Right cardiac atrium (tissue), 5 donors: ENCODE measurements around the gene SFMBT1. TPM values are rescaled to one million over a fixed set of nuclear protein-coding genes. Genes with fewer than 3 reads are reported as not detected.

Experiments used
- ATAC-seq, 2 donors: fragments of 200-7000 bp; cut with Tn5 transposase; one replicate each; pipeline versions ENCODE4 v1.8.0 to v1.9.1; 2020; ENCODE audit warnings: moderate library complexity in 2 of 2, mild to moderate bottlenecking in 1 of 2
- DNase-seq, 3 donors: peaks; one replicate each; pipeline ENCODE4 v3.0.0-alpha.2; 2020
- H3K27ac ChIP-seq: one replicate; pipeline ENCODE4 v1.5.1; 2013; ENCODE audit warnings: mild to moderate bottlenecking, low read length, control low read depth, moderate library complexity
- H3K27me3 ChIP-seq: one replicate; pipeline ENCODE4 v1.6.1; 2013; ENCODE audit not compliant: control insufficient read depth, insufficient read depth
- H3K4me1 ChIP-seq: one replicate; pipeline ENCODE4 v1.6.1; 2013; ENCODE audit warnings: low read length; ENCODE audit not compliant: control insufficient read depth, insufficient read depth
- H3K4me3 ChIP-seq: one replicate; pipeline ENCODE4 v1.5.1; 2013; ENCODE audit warnings: low read length, control low read depth
- H3K9me3 ChIP-seq: one replicate; pipeline ENCODE4 v1.6.1; 2013; ENCODE audit warnings: low read length; ENCODE audit not compliant: control insufficient read depth
- WGBS: extraction: QIAGEN DNeasy Blood & Tissue Kit; methylation state at CpG from one replicate; pipeline ENCODE4 v1.1.7; 2013; 5-methylcytosine and 5-hydroxymethylcytosine counted together
- intact Hi-C, 4 donors: fragments of 100-400 bp; cut with DNase I; formaldehyde crosslinking; loops; one replicate each; pipeline versions ENCODE4 v1.11.0 to v1.14.0; 2022 to 2023
- polyA plus RNA-seq: library from polyadenylated mRNA; stranded (reverse); fragments of 200-250 nt; gene quantifications from one replicate; pipeline ENCODE4 v1.2.3, GENCODE V29; 2013
- total RNA-seq, 4 donors: library from RNA; stranded (reverse); fragmentation: NEBNext Ultra II Directional; extraction: Animal tissue kit (Norgen Biotek cat#: 25700); gene quantifications; one replicate each; pipeline ENCODE4 v1.2.1, GENCODE V29; 2021
- donor health status: healthy with polysubstance abuse.
- donor health status: DM: no; HTN: yes; CAD: no.
- donor health status: DM: no; HTN: no; CAD: no.
- donor health status: DM: no; HTN: yes; CAD: no; lungs with severe emphysema.
- donor health status: DM: yes; HTN: yes; CAD: no.

Gene SFMBT1
- total and polyA plus RNA-seq, 5 donors = 3.8 to 19.3 (median 15.1) TPM

DNA sequence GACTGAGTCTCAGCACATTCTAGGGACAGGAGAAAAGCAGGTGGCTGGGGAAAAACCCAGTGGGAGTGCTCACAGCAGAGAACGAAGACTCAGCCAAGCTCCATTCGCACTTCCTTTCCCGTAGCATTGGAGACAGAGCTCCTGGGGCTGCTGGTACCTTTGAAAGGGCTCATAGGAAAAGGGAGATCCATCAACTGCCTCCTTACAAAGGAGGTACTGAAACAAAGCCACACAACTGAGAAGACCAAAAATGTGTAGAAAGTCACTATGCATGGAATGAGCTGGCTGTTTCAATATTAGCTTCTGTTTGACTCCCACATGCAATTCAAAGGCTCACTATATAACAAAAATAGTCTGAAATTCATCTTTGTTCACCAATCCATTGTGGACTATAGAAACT lies 165.4 kb downstream of the SFMBT1 start:
- Histone ChIP-seq H3K27me3 (no peaks in the 10 kb centered on the region), H3K9me3 (no peaks in the 10 kb centered on the region), H3K4me3 (no peak overlapping the region), H3K27ac (no peak overlapping the region), H3K4me1 (no peaks in the 10 kb centered on the region)
- WGBS = 86% methylated on average over 3 of the region's 3 CpGs
- intact Hi-C loops = no loop called here
- DNase-seq (no peak), ATAC-seq (no peak)

DNA sequence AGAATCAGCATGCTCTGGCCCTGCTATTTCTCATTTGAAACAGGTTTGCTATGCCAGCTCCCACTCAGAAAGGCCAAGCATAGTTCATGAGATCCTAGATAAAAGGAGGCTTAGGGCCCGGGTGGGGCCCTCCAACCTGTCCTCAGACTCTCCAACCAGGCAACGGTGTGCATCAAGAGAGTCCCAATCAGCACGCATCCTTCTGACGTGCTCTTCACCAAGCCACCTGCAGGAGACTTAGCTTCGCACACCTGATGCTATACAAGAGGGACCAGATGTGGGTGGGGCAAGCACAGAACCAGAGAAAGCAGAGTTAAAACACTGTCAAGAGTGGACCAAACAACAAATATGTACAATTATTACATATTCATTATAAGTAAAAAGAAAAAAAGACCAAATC lies 165.8 kb downstream of the SFMBT1 start:
- DNase-seq = no peak
- H3K4me3 ChIP-seq = no peak overlapping the region
- 84% methylated on average over 5 of the region's 5 CpGs for WGBS
- no peak for ATAC-seq
- no peaks in the 10 kb centered on the region for H3K27me3 ChIP-seq
- no peaks in the 10 kb centered on the region for H3K4me1 ChIP-seq
- intact Hi-C loops = no loop called here
- no peak overlapping the region for H3K27ac ChIP-seq
- H3K9me3 ChIP-seq = no peaks in the 10 kb centered on the region

DNA sequence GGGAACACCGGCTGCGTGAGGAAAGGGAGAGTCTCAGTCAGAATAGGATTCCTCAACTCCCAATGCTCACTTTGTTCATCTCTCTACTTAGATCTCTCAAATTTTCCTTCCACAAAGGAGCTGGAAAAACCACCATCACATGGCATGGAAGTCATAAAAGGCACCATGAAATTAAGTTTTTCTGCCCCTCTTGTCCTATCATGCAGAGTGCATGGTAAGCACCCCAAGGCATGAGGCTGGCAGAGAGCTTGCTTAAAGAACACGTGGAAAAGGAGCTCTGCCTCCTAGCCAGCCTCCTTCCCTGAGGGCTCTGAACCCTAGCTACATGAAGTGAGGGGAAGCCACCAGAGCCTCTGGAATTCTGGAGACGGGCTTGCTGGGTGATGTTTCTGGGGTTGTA lies 166.3 kb downstream of the SFMBT1 start:
- intact Hi-C loops = no loop called here
- ATAC-seq = no peak
- WGBS = 93% methylated on average over 4 of the region's 4 CpGs

DNA sequence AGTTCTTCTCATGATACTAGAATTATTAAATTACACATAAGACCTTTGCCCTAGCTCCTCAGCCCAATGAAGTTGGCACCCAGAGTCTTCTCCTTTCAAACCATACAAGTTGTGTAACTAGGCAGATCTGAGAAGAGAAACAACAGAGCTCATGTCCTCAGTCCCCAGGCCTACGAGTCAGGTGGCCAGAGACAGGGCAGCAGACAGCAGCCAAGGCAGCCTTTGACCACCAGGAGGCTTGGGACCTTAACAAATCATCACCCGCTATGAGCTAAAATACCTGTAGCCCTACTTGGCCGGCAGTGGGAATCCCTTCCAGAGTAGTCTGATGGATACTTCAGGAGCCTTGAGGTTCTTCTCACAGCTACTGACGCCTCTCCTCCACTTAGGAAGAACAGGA lies 166.8 kb downstream of the SFMBT1 start:
- ATAC-seq (no peak), DNase-seq (no peak)
- H3K9me3 ChIP-seq = no peaks in the 10 kb centered on the region
- no peak overlapping the region for H3K27ac ChIP-seq
- H3K4me1 ChIP-seq = no peaks in the 10 kb centered on the region
- WGBS = 96% methylated on average over 4 of the region's 4 CpGs
- no peak overlapping the region for H3K4me3 ChIP-seq
- intact Hi-C loops = no loop called here
- H3K27me3 ChIP-seq = no peaks in the 10 kb centered on the region

More for the DNA sequence above, 166.3 kb downstream of the SFMBT1 start:
- H3K4me3 ChIP-seq = no peak overlapping the region
- no peaks in the 10 kb centered on the region for H3K4me1 ChIP-seq
- DNase-seq = no peak
- no peaks in the 10 kb centered on the region for H3K9me3 ChIP-seq
- no peak overlapping the region for H3K27ac ChIP-seq
- H3K27me3 ChIP-seq = no peaks in the 10 kb centered on the region

DNA sequence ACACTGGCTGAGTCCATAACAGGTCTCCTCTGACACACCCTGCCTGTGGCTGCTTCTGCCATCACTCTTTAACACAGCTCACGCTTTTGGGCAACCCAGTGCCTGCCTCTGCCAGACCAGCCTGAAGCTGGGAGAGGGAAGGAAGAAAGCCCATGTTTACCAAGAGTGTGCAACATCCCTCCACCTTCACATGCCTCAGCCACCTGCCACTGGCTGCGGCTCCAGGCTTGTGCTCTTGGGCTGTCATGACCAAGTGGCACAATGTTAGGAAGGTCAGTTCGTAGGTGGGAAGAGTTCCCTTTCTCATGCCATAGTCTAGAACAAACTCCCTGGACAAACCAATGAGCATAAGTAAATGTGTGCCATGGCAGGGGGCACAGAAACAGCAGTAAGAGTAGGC lies 168.8 kb downstream of the SFMBT1 start:
- H3K9me3 ChIP-seq = no peaks in the 10 kb centered on the region
- H3K27me3 ChIP-seq = no peaks in the 10 kb centered on the region
- no peak for DNase-seq
- WGBS = 96% methylated on average over 3 of the region's 3 CpGs
- ATAC-seq = no peak
- H3K4me3 ChIP-seq = no peak overlapping the region
- H3K4me1 ChIP-seq = no peaks in the 10 kb centered on the region
- intact Hi-C loops = no loop called here
- no peak overlapping the region for H3K27ac ChIP-seq

DNA sequence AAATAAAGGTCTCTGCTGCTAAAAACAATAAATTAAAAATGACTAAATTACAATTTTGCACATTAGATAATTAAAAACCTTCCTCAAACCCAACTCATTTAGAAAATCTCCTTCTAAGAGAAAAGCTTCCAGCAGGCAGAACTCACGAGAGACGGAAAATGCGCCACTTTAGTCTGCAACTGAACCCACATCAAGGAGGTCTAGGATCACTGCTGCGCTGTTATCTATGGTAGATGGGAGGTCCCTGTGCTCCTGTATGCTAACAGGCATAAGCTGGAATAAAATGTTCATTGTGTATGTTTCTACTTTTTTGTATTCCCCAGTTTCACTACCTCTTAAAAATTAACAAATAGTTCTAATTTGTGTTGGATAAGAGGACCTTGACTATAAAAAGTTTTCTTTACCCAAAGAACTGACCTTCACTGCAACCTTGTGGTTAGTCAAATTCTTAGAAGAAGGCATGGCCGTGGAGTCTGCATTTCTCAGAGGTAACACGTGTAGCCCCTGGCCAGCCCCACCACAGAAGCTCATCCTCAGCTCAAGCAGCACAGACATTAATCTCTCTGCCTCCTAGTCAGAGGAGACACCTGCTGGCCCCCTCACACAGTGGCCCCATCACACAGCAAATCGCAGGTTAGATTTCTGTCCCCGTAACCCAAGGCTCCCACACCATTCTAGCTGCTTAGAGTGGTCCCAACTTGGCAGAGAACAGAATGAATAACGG lies 170.8 kb downstream of the SFMBT1 start:
- H3K9me3 ChIP-seq = no peaks in the 10 kb centered on the region
- ATAC-seq = no peak
- intact Hi-C loops = no loop called here
- 87% methylated on average over 9 of the region's 9 CpGs for WGBS
- H3K27me3 ChIP-seq = no peaks in the 10 kb centered on the region
- no peaks in the 10 kb centered on the region for H3K4me1 ChIP-seq
- no peak for DNase-seq
- H3K4me3 ChIP-seq = no peak overlapping the region
- H3K27ac ChIP-seq = no peak overlapping the region

DNA sequence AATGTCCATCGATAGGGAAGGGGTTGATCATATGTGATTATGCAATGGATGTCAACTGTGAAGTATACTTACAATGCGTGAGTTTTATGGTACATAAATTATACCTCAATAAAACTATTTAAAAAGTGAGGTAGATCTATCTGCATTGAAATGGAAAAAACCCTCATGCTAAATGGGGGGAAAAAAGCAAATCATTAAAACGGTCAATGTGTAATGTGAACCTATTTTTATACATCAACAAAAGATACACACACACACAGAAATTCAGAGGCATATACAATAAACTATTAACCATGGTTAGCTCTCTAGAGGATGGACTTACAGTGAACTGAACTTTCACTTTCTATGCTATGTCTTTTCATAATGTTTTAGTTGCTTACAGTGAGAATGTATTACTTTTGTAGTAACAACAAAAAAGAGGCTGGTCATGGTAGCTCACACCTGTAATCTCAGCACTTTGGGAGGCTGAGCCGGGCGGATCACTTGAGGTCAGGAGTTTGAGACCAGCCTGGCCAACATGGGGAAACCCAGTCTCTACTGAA lies 171.6 kb downstream of the SFMBT1 start:
- H3K27me3 ChIP-seq = no peaks in the 10 kb centered on the region
- no peaks in the 10 kb centered on the region for H3K9me3 ChIP-seq
- DNase-seq = no peak
- H3K4me1 ChIP-seq = no peaks in the 10 kb centered on the region
- H3K4me3 ChIP-seq = no peak overlapping the region
- WGBS = 92% methylated on average over 5 of the region's 5 CpGs
- intact Hi-C loops = no loop called here
- no peak overlapping the region for H3K27ac ChIP-seq
- no peak for ATAC-seq

DNA sequence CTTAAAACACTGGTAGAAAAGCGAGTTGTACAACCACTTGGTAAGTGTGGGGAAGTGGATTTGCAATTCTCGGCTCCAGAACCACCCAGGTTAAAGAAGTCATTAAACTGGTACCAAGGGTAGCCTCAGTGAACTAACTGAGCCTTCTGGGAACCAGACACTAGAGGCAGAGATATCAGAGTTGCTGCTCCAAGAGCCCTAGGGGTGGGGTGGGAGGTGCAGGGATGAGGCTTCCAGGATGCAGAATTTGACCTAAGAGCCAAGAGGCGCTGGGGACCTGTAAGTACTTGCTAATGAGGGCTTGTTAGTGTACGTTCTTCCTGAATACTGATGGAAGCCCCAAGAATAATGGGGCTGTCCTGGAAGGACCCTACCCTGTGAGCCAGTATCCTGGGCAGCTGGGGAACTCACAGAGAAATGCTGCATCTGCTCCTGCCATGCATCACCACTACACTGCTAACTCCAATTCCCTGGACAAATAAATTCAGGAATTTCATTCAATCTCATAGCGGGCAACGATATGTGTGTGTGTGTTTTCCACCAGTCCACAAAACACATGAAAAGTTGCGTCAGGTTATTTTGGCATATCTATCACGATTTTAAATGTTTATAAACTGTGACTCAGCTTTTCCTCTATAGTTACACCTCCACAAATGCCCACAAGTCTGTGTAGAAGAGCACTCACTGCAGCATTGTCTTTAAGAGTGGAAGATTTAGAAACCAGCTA lies 172.3 kb downstream of the SFMBT1 start:
- intact Hi-C loops = no loop called here
- Histone ChIP-seq H3K27ac (no peak overlapping the region), H3K27me3 (no peaks in the 10 kb centered on the region), H3K9me3 (no peaks in the 10 kb centered on the region), H3K4me1 (no peaks in the 10 kb centered on the region), H3K4me3 (no peak overlapping the region)
- ATAC-seq (no peak), DNase-seq (no peak)
- WGBS = 85% methylated on average over 8 of the region's 8 CpGs

DNA sequence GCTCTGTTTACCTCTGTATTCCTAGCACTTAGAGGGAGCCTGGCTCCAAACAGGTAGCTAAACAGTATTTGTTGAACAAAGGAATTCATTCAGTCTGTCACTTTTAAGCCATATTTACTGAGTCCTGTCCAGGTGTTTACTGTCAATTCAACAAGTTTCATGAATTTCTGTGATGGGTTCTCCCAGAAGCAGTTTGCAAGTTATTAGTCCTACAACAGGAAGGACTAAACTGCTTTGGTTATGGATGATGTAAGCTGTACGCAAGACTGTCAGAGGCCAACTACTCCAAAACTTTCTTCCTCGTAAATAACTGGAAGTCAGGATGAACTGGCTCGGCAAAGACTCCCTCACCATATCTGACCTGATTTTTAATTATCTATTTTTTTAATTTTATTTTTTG lies 173.6 kb downstream of the SFMBT1 start:
- ATAC-seq (no peak), DNase-seq (no peak)
- intact Hi-C loops = no loop called here
- no peak overlapping the region for H3K4me3 ChIP-seq
- H3K27me3 ChIP-seq = no peaks in the 10 kb centered on the region
- H3K4me1 ChIP-seq = no peaks in the 10 kb centered on the region
- H3K9me3 ChIP-seq = no peaks in the 10 kb centered on the region
- 91% methylated on average over 3 of the region's 3 CpGs for WGBS
- no peak overlapping the region for H3K27ac ChIP-seq

DNA sequence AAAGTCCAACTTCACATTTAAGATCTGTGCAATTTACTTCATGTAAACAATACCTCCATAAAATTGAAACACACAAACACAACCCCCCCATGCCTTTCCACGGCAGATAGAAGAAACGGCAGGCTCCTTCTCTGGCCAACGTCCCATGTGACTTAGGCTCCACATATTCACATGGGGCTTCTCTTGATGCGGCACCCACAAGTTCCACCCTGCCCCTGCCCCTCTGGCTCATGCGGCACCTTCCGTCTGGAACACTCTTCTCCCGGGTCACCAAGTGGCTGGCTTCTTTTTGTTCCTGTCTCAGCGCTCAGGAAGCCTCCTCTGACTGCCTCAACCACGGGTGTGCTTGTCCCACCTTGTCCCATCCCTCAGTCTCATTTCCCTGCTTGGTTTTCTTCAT lies 174.1 kb downstream of the SFMBT1 start:
- no peak overlapping the region for H3K27ac ChIP-seq
- H3K9me3 ChIP-seq = no peaks in the 10 kb centered on the region
- H3K4me3 ChIP-seq = no peak overlapping the region
- ATAC-seq (no peak), DNase-seq (no peak)
- H3K4me1 ChIP-seq = no peaks in the 10 kb centered on the region
- 81% methylated on average over 9 of the region's 9 CpGs for WGBS
- H3K27me3 ChIP-seq = no peaks in the 10 kb centered on the region
- intact Hi-C loops = no loop called here

DNA sequence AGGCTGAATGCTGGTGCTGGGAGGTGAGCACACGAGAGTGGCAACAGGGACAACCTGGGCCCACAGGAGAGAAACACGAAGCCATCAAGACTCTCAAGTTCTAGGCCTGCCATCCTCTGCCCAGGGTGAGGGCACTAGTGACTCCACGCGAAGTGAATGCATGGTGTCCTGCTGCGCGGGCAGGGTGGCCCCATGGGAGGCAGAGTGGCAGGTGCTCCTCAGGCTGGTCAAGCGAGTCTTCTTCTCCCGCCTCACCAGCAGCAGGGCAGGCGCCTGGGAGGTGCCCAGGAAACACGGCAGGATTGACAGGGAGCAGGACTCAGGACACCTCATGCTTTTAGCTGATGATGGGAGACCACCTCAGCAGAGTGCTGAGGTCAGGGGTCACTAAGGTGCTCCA lies 175.4 kb downstream of the SFMBT1 start:
- Histone ChIP-seq H3K9me3 (no peaks in the 10 kb centered on the region), H3K27me3 (no peaks in the 10 kb centered on the region), H3K4me1 (no peaks in the 10 kb centered on the region), H3K4me3 (no peak overlapping the region), H3K27ac (no peak overlapping the region)
- no peak for ATAC-seq
- intact Hi-C loops = no loop called here
- DNase-seq = no peak
- 95% methylated on average over 10 of the region's 10 CpGs for WGBS
